ENCODE measurements around the gene C2CD4C. TPM values are rescaled to one million over a fixed set of nuclear protein-coding genes. Genes with fewer than 3 reads are reported as not detected.

Gene C2CD4C
- total RNA-seq, 1 experiment from 2014 or later: 9.8 TPM

GRCh38 chr19:419721-420515 lies 11.0 kb upstream of the C2CD4C start:
- CTCF ChIA-PET: interaction anchor here (0.8 to 1.3 kb wide), 4 partner anchors 69 to 91 kb away, joined by 3 read pairs; no protein-coding TSS in a partner anchor
- Mint-ChIP-seq H3K4me3 (no peak overlapping the region), H3K27me3 (ENCODE audit: low read depth) (no peaks in the 10 kb centered on the region; the same call in 1 of the 2 replicates), H3K27ac (no peak overlapping the region), H3K9me3 (no peaks in the 10 kb centered on the region), H3K36me3 (no peaks in the 10 kb centered on the region), H3K4me1 (peaks cover 10% of the 10 kb centered on the region)
- TF ChIP-seq GTF2I (CRISPR knock-in tag; conservative IDR thresholded peaks at IDR 0.05): no peak
- TF ChIP-seq ARID4B (CRISPR knock-in tag; IDR thresholded peaks at IDR 0.05; ENCODE audit: borderline replicate concordance): no peak
- no peak for TF ChIP-seq ZNF317 (CRISPR knock-in tag; IDR thresholded peaks at IDR 0.05; ENCODE audit: borderline replicate concordance, low read depth)
- TF ChIP-seq, protein P1, sequence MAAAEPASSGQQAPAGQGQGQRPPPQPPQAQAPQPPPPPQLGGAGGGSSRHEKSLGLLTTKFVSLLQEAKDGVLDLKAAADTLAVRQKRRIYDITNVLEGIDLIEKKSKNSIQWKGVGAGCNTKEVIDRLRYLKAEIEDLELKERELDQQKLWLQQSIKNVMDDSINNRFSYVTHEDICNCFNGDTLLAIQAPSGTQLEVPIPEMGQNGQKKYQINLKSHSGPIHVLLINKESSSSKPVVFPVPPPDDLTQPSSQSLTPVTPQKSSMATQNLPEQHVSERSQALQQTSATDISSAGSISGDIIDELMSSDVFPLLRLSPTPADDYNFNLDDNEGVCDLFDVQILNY (CRISPR knock-in tag; IDR thresholded peaks at IDR 0.05): no peak
- TF ChIP-seq CREB1 (CRISPR knock-in tag; IDR thresholded peaks at IDR 0.05): no peak
- TF ChIP-seq, protein P2, sequence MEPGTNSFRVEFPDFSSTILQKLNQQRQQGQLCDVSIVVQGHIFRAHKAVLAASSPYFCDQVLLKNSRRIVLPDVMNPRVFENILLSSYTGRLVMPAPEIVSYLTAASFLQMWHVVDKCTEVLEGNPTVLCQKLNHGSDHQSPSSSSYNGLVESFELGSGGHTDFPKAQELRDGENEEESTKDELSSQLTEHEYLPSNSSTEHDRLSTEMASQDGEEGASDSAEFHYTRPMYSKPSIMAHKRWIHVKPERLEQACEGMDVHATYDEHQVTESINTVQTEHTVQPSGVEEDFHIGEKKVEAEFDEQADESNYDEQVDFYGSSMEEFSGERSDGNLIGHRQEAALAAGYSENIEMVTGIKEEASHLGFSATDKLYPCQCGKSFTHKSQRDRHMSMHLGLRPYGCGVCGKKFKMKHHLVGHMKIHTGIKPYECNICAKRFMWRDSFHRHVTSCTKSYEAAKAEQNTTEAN (CRISPR knock-in tag; IDR thresholded peaks at IDR 0.05): no peak
- TF ChIP-seq TEAD4 (CRISPR knock-in tag; IDR thresholded peaks at IDR 0.05): no peak
- TF ChIP-seq ZBTB21 (CRISPR knock-in tag; IDR thresholded peaks at IDR 0.05; ENCODE audit: borderline replicate concordance): no peak
- TF ChIP-seq PRRX2 (CRISPR knock-in tag; IDR thresholded peaks at IDR 0.05): no peak
- TF ChIP-seq ZNF512 (CRISPR knock-in tag; IDR thresholded peaks at IDR 0.05; ENCODE audit: borderline replicate concordance): no peak
- TF ChIP-seq CTCF (IDR thresholded peaks at IDR 0.05): no peak
- no peak for TF ChIP-seq SOX15 (CRISPR knock-in tag; IDR thresholded peaks at IDR 0.05)
- no peak for TF ChIP-seq NR2C2 (CRISPR knock-in tag; IDR thresholded peaks at IDR 0.05)
- no peak for TF ChIP-seq E2F1 (CRISPR knock-in tag; IDR thresholded peaks at IDR 0.05)
- no peak for TF ChIP-seq NR3C1 (CRISPR knock-in tag; conservative IDR thresholded peaks at IDR 0.05; ENCODE audit: low read depth)
- no peak for TF ChIP-seq GABPB1 (CRISPR knock-in tag; IDR thresholded peaks at IDR 0.05)
- no peak for TF ChIP-seq ATF1 (CRISPR knock-in tag; IDR thresholded peaks at IDR 0.05)
- no peak for ATAC-seq
- POLR2A ChIA-PET: interaction anchor here (0.5 to 0.8 kb wide), 2 partner anchors 10 to 1111 kb away, joined by 3 to 5 read pairs; no protein-coding TSS in a partner anchor
- no peak for DNase-seq (ENCODE audit: low spot score)

Measured in WTC11 (cell line).